OCI-LY1 (cell line): Measurements from ENCODE around the gene TMEM79.

Experiments used
- CTCF ChIP-seq: fragments of 200-600 bp; sonication (generic), shearing (Covaris generic); IDR thresholded peaks from 2 replicates; pipeline ENCODE4 v1.5.1; 2017; ENCODE audit warnings: mild to moderate bottlenecking, antibody characterized with exemption, low read length, moderate library complexity, mixed read lengths
- EZH2 ChIP-seq: fragments of 200-600 bp; sonication (generic), shearing (Covaris generic); IDR thresholded peaks from 2 replicates; pipeline ENCODE4 v1.8.0; 2017; ENCODE audit warnings: borderline replicate concordance, mixed run types, mild to moderate bottlenecking, antibody characterized with exemption, low read length, moderate library complexity, mixed read lengths

GRCh38 chr1:156282479-156283222 lies 1.5 kb upstream of the TMEM79 start, which contains the start of gene SMG5:
- no peak for TF ChIP-seq CTCF
- no peak for TF ChIP-seq EZH2
